ENCODE data around the gene THBS3. TPM values are rescaled to one million over a fixed set of nuclear protein-coding genes. Genes with fewer than 3 reads are reported as not detected.

Gene THBS3
- total and polyA plus RNA-seq, 2 of the 13 experiments (the other 11 are each of a cell fraction or from before 2014, with no cell fraction given) = 0.86 to 3.6 TPM

DNA sequence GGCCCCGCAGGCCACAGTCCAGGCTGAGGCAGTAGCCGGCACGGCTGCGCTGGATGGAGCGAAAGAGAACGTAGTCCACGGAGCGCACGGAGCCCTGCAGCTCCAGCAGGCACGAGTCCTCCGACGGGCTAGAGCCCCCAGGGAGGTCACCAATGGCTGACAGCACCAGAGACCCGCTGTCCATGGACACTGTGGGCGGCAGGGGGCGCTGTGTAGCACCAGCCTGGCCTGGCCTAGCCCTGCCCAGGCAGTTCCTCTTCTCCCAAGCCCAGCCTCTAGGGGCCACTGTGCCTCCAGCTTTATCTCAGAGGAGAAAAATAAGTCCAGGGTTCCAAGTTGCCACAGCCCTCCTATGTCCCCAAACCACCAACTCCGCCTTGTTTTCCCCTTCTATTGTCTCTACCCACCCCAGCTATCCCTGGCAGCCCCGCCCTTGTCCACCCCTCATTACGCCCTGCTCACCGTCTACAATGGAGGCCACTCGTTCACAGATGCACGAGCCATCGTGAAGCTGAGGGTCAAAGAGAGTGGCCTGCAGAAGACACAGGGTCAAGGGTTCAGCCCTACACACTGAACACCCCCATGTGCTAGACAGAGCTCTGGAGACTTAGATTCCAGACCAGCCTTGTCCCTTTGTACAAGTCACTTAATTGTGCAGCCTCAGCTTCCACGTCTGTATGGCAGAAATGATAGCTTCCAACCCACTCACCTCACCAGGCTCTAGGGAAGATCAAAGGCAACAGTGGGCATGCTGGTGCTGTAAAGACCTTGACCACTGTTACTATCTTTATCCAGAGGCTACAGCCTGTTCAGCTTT lies 43.1 kb upstream of the THBS3 start (continued):
- TF ChIP-seq, protein P1, sequence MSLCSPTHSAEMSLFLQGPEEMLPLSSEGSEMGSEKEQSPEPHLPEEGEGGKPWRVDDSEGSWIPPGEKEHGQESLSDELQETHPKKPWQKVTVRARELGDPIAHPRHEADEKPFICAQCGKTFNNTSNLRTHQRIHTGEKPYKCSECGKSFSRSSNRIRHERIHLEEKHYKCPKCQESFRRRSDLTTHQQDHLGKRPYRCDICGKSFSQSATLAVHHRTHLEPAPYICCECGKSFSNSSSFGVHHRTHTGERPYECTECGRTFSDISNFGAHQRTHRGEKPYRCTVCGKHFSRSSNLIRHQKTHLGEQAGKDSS (CRISPR knock-in tag; IDR thresholded peaks at IDR 0.05; ENCODE audit: borderline replicate concordance, low read depth) = no peak
- TF ChIP-seq, protein P2, sequence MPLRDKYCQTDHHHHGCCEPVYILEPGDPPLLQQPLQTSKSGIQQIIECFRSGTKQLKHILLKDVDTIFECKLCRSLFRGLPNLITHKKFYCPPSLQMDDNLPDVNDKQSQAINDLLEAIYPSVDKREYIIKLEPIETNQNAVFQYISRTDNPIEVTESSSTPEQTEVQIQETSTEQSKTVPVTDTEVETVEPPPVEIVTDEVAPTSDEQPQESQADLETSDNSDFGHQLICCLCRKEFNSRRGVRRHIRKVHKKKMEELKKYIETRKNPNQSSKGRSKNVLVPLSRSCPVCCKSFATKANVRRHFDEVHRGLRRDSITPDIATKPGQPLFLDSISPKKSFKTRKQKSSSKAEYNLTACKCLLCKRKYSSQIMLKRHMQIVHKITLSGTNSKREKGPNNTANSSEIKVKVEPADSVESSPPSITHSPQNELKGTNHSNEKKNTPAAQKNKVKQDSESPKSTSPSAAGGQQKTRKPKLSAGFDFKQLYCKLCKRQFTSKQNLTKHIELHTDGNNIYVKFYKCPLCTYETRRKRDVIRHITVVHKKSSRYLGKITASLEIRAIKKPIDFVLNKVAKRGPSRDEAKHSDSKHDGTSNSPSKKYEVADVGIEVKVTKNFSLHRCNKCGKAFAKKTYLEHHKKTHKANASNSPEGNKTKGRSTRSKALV (CRISPR knock-in tag; IDR thresholded peaks at IDR 0.05) = peak; percentile 53
- TF ChIP-seq, protein P3, sequence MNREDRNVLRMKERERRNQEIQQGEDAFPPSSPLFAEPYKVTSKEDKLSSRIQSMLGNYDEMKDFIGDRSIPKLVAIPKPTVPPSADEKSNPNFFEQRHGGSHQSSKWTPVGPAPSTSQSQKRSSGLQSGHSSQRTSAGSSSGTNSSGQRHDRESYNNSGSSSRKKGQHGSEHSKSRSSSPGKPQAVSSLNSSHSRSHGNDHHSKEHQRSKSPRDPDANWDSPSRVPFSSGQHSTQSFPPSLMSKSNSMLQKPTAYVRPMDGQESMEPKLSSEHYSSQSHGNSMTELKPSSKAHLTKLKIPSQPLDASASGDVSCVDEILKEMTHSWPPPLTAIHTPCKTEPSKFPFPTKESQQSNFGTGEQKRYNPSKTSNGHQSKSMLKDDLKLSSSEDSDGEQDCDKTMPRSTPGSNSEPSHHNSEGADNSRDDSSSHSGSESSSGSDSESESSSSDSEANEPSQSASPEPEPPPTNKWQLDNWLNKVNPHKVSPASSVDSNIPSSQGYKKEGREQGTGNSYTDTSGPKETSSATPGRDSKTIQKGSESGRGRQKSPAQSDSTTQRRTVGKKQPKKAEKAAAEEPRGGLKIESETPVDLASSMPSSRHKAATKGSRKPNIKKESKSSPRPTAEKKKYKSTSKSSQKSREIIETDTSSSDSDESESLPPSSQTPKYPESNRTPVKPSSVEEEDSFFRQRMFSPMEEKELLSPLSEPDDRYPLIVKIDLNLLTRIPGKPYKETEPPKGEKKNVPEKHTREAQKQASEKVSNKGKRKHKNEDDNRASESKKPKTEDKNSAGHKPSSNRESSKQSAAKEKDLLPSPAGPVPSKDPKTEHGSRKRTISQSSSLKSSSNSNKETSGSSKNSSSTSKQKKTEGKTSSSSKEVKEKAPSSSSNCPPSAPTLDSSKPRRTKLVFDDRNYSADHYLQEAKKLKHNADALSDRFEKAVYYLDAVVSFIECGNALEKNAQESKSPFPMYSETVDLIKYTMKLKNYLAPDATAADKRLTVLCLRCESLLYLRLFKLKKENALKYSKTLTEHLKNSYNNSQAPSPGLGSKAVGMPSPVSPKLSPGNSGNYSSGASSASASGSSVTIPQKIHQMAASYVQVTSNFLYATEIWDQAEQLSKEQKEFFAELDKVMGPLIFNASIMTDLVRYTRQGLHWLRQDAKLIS (CRISPR knock-in tag; IDR thresholded peaks at IDR 0.05) = no peak
- TF ChIP-seq ZNF768 (CRISPR knock-in tag; IDR thresholded peaks at IDR 0.05) (peak; percentile 58; the same call in 1 of the 2 replicates), ZNF782 (CRISPR knock-in tag; IDR thresholded peaks at IDR 0.05; ENCODE audit: borderline replicate concordance) (no peak), ZSCAN9 (CRISPR knock-in tag; IDR thresholded peaks at IDR 0.05; ENCODE audit: borderline replicate concordance) (0 out of 2 replicates have a peak, but pooled peaks have one; percentile 25), ZNF713 (CRISPR knock-in tag; IDR thresholded peaks at IDR 0.05) (no peak), ZNF563 (CRISPR knock-in tag; IDR thresholded peaks at IDR 0.05) (peak; percentile 56; the same call in 1 of the 2 replicates), FOXK1 (CRISPR knock-in tag; IDR thresholded peaks at IDR 0.05; ENCODE audit: borderline replicate concordance, low read depth) (no peak), MXI1 (IDR thresholded peaks at IDR 0.05; ENCODE audit: borderline replicate concordance, low read depth, low read length) (peak; percentile 62; the same call in 1 of the 3 replicates), NCOR1 (IDR thresholded peaks at IDR 0.05; ENCODE audit: borderline replicate concordance, low read length) (peak; percentile 39; the same call in 1 of the 2 replicates)
- TF ChIP-seq, protein P4, sequence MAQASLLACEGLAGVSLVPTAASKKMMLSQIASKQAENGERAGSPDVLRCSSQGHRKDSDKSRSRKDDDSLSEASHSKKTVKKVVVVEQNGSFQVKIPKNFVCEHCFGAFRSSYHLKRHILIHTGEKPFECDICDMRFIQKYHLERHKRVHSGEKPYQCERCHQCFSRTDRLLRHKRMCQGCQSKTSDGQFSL (CRISPR knock-in tag; IDR thresholded peaks at IDR 0.05) = 0 out of 2 replicates have a peak, but pooled peaks have one; percentile 40
- TF ChIP-seq, protein P5, sequence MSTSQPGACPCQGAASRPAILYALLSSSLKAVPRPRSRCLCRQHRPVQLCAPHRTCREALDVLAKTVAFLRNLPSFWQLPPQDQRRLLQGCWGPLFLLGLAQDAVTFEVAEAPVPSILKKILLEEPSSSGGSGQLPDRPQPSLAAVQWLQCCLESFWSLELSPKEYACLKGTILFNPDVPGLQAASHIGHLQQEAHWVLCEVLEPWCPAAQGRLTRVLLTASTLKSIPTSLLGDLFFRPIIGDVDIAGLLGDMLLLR (CRISPR knock-in tag; IDR thresholded peaks at IDR 0.05) = 0 out of 2 replicates have a peak, but pooled peaks have one; percentile 58
- TF ChIP-seq, protein P6, sequence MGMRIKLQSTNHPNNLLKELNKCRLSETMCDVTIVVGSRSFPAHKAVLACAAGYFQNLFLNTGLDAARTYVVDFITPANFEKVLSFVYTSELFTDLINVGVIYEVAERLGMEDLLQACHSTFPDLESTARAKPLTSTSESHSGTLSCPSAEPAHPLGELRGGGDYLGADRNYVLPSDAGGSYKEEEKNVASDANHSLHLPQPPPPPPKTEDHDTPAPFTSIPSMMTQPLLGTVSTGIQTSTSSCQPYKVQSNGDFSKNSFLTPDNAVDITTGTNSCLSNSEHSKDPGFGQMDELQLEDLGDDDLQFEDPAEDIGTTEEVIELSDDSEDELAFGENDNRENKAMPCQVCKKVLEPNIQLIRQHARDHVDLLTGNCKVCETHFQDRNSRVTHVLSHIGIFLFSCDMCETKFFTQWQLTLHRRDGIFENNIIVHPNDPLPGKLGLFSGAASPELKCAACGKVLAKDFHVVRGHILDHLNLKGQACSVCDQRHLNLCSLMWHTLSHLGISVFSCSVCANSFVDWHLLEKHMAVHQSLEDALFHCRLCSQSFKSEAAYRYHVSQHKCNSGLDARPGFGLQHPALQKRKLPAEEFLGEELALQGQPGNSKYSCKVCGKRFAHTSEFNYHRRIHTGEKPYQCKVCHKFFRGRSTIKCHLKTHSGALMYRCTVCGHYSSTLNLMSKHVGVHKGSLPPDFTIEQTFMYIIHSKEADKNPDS (CRISPR knock-in tag; IDR thresholded peaks at IDR 0.05) = no peak
- TF ChIP-seq, protein P7, sequence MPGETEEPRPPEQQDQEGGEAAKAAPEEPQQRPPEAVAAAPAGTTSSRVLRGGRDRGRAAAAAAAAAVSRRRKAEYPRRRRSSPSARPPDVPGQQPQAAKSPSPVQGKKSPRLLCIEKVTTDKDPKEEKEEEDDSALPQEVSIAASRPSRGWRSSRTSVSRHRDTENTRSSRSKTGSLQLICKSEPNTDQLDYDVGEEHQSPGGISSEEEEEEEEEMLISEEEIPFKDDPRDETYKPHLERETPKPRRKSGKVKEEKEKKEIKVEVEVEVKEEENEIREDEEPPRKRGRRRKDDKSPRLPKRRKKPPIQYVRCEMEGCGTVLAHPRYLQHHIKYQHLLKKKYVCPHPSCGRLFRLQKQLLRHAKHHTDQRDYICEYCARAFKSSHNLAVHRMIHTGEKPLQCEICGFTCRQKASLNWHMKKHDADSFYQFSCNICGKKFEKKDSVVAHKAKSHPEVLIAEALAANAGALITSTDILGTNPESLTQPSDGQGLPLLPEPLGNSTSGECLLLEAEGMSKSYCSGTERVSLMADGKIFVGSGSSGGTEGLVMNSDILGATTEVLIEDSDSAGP (CRISPR knock-in tag; IDR thresholded peaks at IDR 0.05; ENCODE audit: borderline replicate concordance) = peak; percentile 88
